Posterior vena cava (tissue), 2 donors: ENCODE results near the gene EBNA1BP2. TPM values are rescaled to one million over a fixed set of nuclear protein-coding genes. Genes with fewer than 3 reads are reported as not detected.
"Not testable (repeated sequence)": the region's sequence is repeated elsewhere in the genome, so short reads cannot be mapped to it uniquely, and the experiment has no call there.

ENCODE experiments used
- DNase-seq: peaks from one replicate; pipeline ENCODE4 v3.0.0-alpha.2; 2020; ENCODE audit warnings: low spot score
- intact Hi-C, 2 donors: fragments of 100-400 bp; cut with DNase I; formaldehyde crosslinking; loops; one replicate each; pipeline versions ENCODE4 v1.14.1 to v1.14.2; 2022 to 2023
- microRNA-seq, 2 donors: library from miRNA; unstranded; fragments of <30 nt; microRNA quantifications; one replicate each; pipeline ENCODE4 v1.2.0, GENCODE V29; 2020 to 2021; ENCODE audit warnings: borderline microRNAs expressed in 2 of 2
- total RNA-seq, 2 donors: library from RNA; stranded (reverse); fragmentation: NEBNext Ultra II Directional; extraction: Animal tissue kit (Norgen Biotek cat#: 25700); gene quantifications; one replicate each; pipeline ENCODE4 v1.2.1, GENCODE V29; 2021
- donor health status: DM: yes; HTN: yes; CAD: no.
- donor health status: DM: yes; HTN: yes; CAD: no.

EBNA1BP2 gene
- total RNA-seq, 2 donors from 2014 or later = 27.3 to 42.4 TPM

DNA sequence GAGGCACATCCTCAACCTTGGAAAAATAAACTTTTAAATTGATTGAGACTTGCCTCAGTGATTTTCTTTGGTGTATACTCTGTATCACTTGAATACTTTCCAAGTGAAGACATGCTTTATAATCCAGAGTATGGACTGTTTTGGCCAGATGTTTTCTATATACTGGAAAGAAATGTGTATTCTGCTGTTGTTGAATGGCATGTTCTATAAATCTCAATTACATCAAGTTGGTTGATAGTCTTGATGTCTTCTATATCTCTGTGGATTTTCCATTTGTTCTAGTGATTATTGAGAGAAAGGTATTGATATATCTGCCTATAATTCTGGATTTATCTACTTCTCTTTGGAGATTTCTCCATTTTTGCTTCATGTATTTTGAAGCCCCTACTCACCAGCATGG is 37.5 kb downstream of the EBNA1BP2 start:
- intact Hi-C loops = no loop called here
- DNase-seq = no peak

DNA sequence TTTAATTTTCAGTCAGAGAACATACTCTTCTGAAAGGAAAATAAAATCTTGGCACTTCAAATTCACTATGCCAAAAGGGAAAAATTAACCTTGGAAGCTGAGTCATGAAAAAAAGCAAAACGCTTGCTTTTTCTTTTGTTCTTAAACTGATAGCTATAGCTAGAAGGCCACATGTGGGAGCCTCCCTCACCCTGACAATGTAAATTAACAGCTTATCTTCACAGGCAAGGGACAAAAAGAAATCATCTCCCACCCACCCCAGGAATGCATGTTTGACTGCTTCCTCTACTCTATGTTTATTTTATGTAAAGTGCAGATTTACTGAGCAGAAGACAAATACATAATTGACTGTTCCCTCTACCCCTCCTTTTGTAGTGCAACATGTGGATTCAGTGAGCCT is 38.0 kb downstream of the EBNA1BP2 start:
- DNase-seq = no peak
- intact Hi-C loops = no loop called here

DNA sequence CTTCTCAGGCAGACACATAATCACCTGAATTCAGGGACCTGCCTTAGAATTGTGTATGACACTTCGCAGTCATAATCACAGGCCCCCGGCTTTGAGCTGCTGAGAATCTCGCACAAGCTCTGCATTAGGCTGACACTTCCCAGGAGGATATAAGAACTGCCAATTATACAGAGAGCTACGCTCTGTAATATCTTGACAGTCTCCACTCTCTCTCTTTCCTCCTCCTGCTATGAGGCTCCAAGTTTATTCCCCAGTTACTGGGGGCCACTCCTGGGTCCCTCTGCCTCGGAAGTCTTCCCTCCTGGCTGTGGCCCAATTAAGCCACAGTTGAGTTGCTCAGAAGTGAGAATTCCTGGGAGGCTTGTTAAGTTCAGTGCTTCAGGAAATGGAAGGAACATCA is 42.7 kb downstream of the EBNA1BP2 start:
- intact Hi-C loops = no loop called here
- DNase-seq = no peak

DNA sequence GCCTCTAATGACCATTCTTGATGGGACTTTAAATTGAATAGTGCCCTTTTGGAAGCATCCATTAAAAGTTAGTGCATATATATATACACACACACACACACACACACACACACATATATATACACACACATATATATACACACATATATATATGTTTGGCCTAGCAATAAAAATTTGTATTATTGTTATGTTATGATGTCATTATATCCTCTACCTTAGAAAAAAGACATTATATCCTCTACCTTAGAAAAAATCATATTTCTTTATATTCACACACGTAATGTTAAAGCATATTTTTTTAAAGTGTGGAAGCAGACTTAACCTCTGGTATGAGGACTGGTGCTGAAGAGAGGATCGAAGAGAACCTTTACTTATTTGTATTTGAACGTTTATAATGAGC is 43.3 kb downstream of the EBNA1BP2 start:
- no peak for DNase-seq
- intact Hi-C loops = no loop called here

DNA sequence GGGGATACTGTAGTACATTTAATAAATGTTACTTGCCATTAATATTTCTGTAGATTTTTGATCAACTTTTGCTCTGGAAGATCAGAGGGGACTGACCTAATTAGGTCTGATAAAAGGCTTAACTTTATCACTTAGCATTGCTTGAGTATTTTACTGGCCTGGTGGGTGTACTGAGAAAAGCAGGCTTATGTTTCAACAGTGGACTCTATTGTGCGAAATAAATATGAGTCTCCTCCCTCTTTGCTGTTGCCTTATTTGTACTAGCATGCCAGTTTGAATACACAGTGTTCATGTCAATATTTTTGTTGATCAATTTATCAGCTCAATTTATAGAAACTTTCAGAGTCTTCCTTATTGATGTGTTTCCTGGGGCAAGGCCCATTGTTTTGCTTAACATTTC is 49.1 kb downstream of the EBNA1BP2 start:
- intact Hi-C loops = no loop called here
- DNase-seq = no peak

DNA sequence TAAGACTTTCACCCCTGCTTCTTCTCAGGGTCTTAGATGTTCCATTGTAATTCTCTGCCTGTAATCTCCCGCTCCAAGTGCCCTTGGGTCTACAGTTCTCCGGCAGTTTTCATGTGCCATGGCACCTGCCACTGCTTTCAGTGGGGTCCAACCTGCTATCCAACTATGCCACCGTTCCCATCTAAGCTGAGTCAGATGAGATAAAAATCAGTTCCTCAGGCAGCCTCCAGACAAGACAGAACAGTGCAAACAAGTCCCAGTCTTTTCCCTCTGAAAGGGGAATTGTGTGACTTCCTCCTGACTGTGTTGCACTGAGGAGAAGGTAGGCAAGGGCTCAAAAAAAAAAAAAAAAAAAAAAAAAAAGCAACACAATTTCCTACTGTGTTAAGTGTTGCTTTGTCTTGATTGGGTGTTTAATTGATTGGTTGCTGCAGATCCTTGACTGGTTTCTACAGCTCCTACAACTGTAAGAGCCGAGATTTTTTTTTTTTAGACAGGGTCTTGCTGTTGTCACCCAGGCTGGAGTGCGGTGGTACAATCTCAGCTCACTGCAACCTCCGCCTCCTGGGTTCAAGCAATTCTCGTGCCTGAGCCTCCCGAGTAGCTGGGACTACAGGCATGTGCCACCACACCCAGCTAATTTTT is 50.7 kb downstream of the EBNA1BP2 start:
- no peak for DNase-seq
- intact Hi-C loops = no loop called here

DNA sequence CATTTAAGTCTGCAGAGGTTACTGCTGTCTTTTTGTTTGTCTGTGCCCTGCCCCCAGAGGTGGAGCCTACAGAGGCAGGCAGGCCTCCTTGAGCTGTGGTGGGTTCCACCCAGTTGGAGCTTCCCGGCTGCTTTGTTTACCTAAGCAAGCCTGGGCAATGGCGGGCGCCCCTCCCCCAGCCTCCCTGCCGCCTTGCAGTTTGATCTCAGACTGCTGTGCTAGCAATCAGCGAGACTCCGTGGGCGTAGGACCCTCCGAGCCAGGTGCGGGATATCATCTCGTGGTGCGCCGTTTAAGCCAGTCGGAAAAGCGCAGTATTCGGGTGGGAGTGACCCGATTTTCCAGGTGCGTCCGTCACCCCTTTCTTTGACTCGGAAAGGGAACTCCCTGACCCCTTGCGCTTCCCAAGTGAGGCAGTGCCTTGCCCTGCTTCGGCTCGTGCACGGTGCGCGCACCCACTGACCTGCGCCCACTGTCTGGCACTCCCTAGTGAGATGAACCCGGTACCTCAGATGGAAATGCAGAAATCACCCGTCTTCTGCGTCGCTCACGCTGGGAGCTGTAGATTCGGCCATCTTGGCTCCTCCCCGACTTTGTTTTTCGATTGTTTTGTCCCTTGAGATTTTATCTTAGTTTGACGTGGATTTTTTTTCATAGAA is 52.0 kb downstream of the EBNA1BP2 start:
- intact Hi-C loops, DNase-seq: not testable (repeated sequence)

Small RNAs within 50 kb of the gene (microRNA-seq; reads per million reads assigned to microRNA genes)
- 0.32 to 0.52 reads per million in 2 donors for gene MIR6733

Other genes with a start within 250 kb of the EBNA1BP2 start
- gene SLC2A1, start 213.4 kb downstream of the EBNA1BP2 start, total RNA-seq = 10 to 100 TPM; 13.0 to 17.7 TPM
- under 1 TPM in 1 of 2 donors, not detected in 1; 0.09 TPM for gene CFAP57, start within 50 bp of the EBNA1BP2 start, total RNA-seq
- under 1 TPM in 1 of 2 donors, not detected in 1; 0.29 TPM for gene TMEM125, start 97.7 kb upstream of the EBNA1BP2 start, total RNA-seq
- gene C1orf210, start 113.3 kb upstream of the EBNA1BP2 start, total RNA-seq = not detected
- gene TIE1, start 128.7 kb upstream of the EBNA1BP2 start, total RNA-seq = 10 to 100 TPM; 32.5 to 46.6 TPM
- gene MPL, start 165.5 kb upstream of the EBNA1BP2 start, total RNA-seq = under 1 TPM in 1 of 2 donors, not detected in 1; 0.90 TPM
- gene CDC20, start 186.7 kb upstream of the EBNA1BP2 start, total RNA-seq = 1 to 10 TPM in 1 of 2 donors, under 1 TPM in 1; 0.95 to 1.0 TPM
- 10 to 100 TPM; 58.2 to 64.6 TPM for gene ELOVL1, start 195.7 kb upstream of the EBNA1BP2 start, total RNA-seq
- 10 to 100 TPM; 27.0 to 30.5 TPM for gene MED8, start 217.5 kb upstream of the EBNA1BP2 start, total RNA-seq
- 10 to 100 TPM; 43.3 to 45.8 TPM for gene SZT2, start 217.6 kb upstream of the EBNA1BP2 start, total RNA-seq